ENCODE data around the gene CFAP90. TPM values are rescaled to one million over a fixed set of nuclear protein-coding genes. Genes with fewer than 3 reads are reported as not detected.

CFAP90 gene
- polyA plus RNA-seq, 1 of the 3 experiments (the other 2 are of a cell fraction): 0.10 TPM

DNA sequence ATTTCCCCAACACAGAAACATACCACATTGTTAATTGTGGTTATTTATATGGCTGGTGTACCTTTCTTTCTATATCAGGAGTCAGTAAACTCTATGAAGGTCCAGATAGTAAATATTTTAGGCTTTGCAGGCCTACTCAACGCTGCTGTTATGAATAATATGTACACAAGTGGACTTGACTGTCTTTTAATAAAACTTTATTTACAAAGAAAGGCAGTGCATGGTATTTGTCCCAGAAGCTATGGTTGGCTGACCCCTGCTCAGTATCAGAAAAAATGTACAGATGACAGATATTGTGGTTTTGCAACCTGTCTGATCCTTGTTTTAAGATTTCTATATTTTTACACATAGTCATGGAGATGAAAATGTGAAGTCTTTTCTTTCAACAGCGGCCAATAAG, 23.7 kb upstream of the CFAP90 start:
- DNase-seq: no peak
- Histone ChIP-seq H3K27ac (ENCODE audit: low read depth in 2 of 2, low read length in 1 of 2) (no peak overlapping the region), H3F3A (replicated peaks; ENCODE audit: insufficient read depth) (no peaks in the 10 kb centered on the region), H3K36me3 (replicated peaks in 1 of 2; ENCODE audit: control insufficient read depth in 1 of 2, insufficient read depth in 2 of 2, low read length in 1 of 2) (peaks cover 37 to 73% of the 10 kb centered on the region in 2 experiments), H2AFZ (ENCODE audit: low read depth) (no peak overlapping the region), H3K4me1 (ENCODE audit: control insufficient read depth in 1 of 2, insufficient read depth in 2 of 2, low read depth in 1 of 2, low read length in 1 of 2) (peaks cover 5 to 6% of the 10 kb centered on the region in 2 experiments; a peak in 3 of 4 replicates), H3K9me3 (no peaks in the 10 kb centered on the region), H4K20me1 (ENCODE audit: insufficient read depth) (peaks cover 20% of the 10 kb centered on the region), H3K9me2 (no peaks in the 10 kb centered on the region), H3K27me3 (ENCODE audit: insufficient read depth) (no peaks in the 10 kb centered on the region), H3K4me3 (ENCODE audit: low read depth in 2 of 2, low read length in 1 of 2) (no peak overlapping the region), H3K79me2 (ENCODE audit: insufficient read depth) (peaks cover 64% of the 10 kb centered on the region), H3K4me2 (no peak overlapping the region), H3K9ac (no peak overlapping the region)
- TF ChIP-seq SIN3A (IDR thresholded peaks at IDR 0.05; ENCODE audit: borderline replicate concordance, low read depth, low read length) (no peak), EZH2phosphoT487 (IDR thresholded peaks at IDR 0.05; ENCODE audit: borderline replicate concordance, low read depth) (no peak), FOXJ3 (CRISPR knock-in tag; IDR thresholded peaks at IDR 0.05) (no peak), CHD2 (IDR thresholded peaks at IDR 0.05; ENCODE audit: low read length, partially characterized antibody) (no peak), MEF2A (IDR thresholded peaks at IDR 0.05; ENCODE audit: borderline replicate concordance, low read depth) (no peak), RAD21 (IDR thresholded peaks at IDR 0.05; ENCODE audit: low read length) (no peak), POLR2AphosphoS5 (IDR thresholded peaks at IDR 0.05; ENCODE audit: low read depth, low read length) (no peak), ELF1 (IDR thresholded peaks at IDR 0.05) (no peak), JUND (IDR thresholded peaks at IDR 0.05) (no peak), RFX5 (IDR thresholded peaks at IDR 0.05; ENCODE audit: low read length) (no peak), TAF1 (IDR thresholded peaks at IDR 0.05; ENCODE audit: borderline replicate concordance, low read depth, low read length) (no peak), NRF1 (IDR thresholded peaks at IDR 0.05; ENCODE audit: low read depth, low read length) (no peak), SMC3 (IDR thresholded peaks at IDR 0.05; ENCODE audit: low read depth, low read length) (no peak), NFIC (IDR thresholded peaks at IDR 0.05; ENCODE audit: borderline replicate concordance) (no peak)
- TF ChIP-seq, protein P1, sequence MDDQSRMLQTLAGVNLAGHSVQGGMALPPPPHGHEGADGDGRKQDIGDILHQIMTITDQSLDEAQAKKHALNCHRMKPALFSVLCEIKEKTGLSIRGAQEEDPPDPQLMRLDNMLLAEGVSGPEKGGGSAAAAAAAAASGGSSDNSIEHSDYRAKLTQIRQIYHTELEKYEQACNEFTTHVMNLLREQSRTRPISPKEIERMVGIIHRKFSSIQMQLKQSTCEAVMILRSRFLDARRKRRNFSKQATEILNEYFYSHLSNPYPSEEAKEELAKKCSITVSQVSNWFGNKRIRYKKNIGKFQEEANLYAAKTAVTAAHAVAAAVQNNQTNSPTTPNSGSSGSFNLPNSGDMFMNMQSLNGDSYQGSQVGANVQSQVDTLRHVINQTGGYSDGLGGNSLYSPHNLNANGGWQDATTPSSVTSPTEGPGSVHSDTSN (IDR thresholded peaks at IDR 0.05): no peak
- POLR2A ChIA-PET: no interaction called here
- CTCF ChIA-PET: interaction anchor here (0.7 to 3.8 kb wide), 5 partner anchors 12 to 22 kb away, joined by 3 to 17 read pairs (median 4); no protein-coding TSS in a partner anchor
- 86% methylated on average over 2 of the region's 2 CpGs for WGBS (ENCODE audit: low lambda C conversion rate)

DNA sequence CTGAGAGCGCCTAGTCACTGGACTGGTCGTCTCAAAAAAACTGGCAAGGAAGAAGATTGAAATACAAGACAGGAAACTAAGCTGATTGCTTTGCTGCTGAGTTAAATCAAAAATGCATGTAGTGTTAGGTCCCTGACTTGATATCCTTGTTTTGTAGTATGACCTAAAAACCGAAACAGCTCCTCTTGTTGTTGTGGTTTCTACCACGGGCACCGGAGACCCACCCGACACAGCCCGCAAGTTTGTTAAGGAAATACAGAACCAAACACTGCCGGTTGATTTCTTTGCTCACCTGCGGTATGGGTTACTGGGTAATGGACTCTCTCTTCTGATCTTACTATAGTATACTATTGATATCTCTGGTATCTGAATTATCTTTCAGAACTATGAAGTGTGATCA, 22.3 kb upstream of the CFAP90 start:
- Histone ChIP-seq H3K79me2 (ENCODE audit: insufficient read depth) (peaks cover 75% of the 10 kb centered on the region), H3K9me2 (no peaks in the 10 kb centered on the region), H3K36me3 (replicated peaks in 1 of 2; ENCODE audit: control insufficient read depth in 1 of 2, insufficient read depth in 2 of 2, low read length in 1 of 2) (peaks cover 31 to 63% of the 10 kb centered on the region in 2 experiments), H3K4me3 (ENCODE audit: low read depth in 2 of 2, low read length in 1 of 2) (no peak overlapping the region), H2AFZ (ENCODE audit: low read depth) (no peak overlapping the region), H3K4me2 (no peak overlapping the region), H3K4me1 (ENCODE audit: control insufficient read depth in 1 of 2, insufficient read depth in 2 of 2, low read depth in 1 of 2, low read length in 1 of 2) (peaks cover 0 to 6% of the 10 kb centered on the region in 2 experiments; a peak in 3 of 4 replicates), H3F3A (replicated peaks; ENCODE audit: insufficient read depth) (no peaks in the 10 kb centered on the region), H3K9ac (no peak overlapping the region), H3K27me3 (ENCODE audit: insufficient read depth) (no peaks in the 10 kb centered on the region), H3K9me3 (no peaks in the 10 kb centered on the region), H4K20me1 (ENCODE audit: insufficient read depth) (peaks cover 20% of the 10 kb centered on the region), H3K27ac (ENCODE audit: low read depth in 2 of 2, low read length in 1 of 2) (no peak overlapping the region)
- ChIA-PET POLR2A (no interaction called here), CTCF (interaction anchor here (1.0 to 1.5 kb wide), 3 partner anchors 14 to 16 kb away, joined by 3 to 4 read pairs (median 4); no protein-coding TSS in a partner anchor)
- WGBS (ENCODE audit: low lambda C conversion rate): 88% methylated on average over 9 of the region's 9 CpGs
- no peak for DNase-seq
- no peak for TF ChIP-seq RXRA (IDR thresholded peaks at IDR 0.05; ENCODE audit: borderline replicate concordance, low read depth)
- TF ChIP-seq MEF2A (IDR thresholded peaks at IDR 0.05; ENCODE audit: borderline replicate concordance, low read depth): no peak
- no peak for TF ChIP-seq IRF3 (IDR thresholded peaks at IDR 0.05; ENCODE audit: low read depth, low read length)
- TF ChIP-seq USF2 (IDR thresholded peaks at IDR 0.05; ENCODE audit: borderline replicate concordance, low read depth, low read length): no peak
- no peak for TF ChIP-seq FOXJ3 (CRISPR knock-in tag; IDR thresholded peaks at IDR 0.05)
- TF ChIP-seq, protein P2, sequence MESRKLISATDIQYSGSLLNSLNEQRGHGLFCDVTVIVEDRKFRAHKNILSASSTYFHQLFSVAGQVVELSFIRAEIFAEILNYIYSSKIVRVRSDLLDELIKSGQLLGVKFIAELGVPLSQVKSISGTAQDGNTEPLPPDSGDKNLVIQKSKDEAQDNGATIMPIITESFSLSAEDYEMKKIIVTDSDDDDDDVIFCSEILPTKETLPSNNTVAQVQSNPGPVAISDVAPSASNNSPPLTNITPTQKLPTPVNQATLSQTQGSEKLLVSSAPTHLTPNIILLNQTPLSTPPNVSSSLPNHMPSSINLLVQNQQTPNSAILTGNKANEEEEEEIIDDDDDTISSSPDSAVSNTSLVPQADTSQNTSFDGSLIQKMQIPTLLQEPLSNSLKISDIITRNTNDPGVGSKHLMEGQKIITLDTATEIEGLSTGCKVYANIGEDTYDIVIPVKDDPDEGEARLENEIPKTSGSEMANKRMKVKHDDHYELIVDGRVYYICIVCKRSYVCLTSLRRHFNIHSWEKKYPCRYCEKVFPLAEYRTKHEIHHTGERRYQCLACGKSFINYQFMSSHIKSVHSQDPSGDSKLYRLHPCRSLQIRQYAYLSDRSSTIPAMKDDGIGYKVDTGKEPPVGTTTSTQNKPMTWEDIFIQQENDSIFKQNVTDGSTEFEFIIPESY (IDR thresholded peaks at IDR 0.05; ENCODE audit: borderline replicate concordance, low read depth): no peak
- no peak for TF ChIP-seq NRF1 (IDR thresholded peaks at IDR 0.05; ENCODE audit: low read depth, low read length)
- no peak for TF ChIP-seq REST (IDR thresholded peaks at IDR 0.05; ENCODE audit: low read depth, low read length)
